AG09319 (cell line): ENCODE results near the gene EMID1.
A peak's percentile ranks its signal among the peaks of the same experiment; 100 is the strongest.

ENCODE experiments used
- DNase-seq: peaks from one replicate; pipeline ENCODE4 v3.0.0-alpha.2; 2010; ENCODE audit warnings: low read depth; ENCODE audit errors: extremely low read depth
- TF ChIP-seq, protein P1 (sequence below): IDR thresholded peaks from 2 replicates; pipeline ENCODE4 v1.5.1; 2011; ENCODE audit warnings: low read depth, mild to moderate bottlenecking, inconsistent platforms, low read length, moderate library complexity

EMID1 gene

DNA sequence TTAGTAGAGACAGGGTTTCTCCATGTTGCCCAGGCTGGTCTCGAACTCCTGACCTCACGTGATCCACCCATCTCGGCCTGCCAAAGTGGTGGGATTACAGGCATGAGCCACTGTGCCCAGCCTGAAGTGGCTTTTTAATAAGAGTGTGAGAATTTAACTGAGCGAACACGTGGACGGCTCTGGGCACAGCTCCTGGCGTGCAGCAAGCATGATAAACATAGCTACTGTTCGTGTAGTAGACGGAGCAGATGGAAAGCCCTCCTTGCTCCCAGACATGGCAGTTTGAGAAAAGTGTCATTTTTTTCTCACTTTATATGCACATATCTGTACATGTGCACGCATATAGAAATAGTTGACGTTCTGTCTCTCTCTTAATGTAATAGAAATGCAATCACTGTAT is 7.0 kb downstream of the EMID1 start:
- DNase-seq, result no peak
- TF ChIP-seq, protein P1, sequence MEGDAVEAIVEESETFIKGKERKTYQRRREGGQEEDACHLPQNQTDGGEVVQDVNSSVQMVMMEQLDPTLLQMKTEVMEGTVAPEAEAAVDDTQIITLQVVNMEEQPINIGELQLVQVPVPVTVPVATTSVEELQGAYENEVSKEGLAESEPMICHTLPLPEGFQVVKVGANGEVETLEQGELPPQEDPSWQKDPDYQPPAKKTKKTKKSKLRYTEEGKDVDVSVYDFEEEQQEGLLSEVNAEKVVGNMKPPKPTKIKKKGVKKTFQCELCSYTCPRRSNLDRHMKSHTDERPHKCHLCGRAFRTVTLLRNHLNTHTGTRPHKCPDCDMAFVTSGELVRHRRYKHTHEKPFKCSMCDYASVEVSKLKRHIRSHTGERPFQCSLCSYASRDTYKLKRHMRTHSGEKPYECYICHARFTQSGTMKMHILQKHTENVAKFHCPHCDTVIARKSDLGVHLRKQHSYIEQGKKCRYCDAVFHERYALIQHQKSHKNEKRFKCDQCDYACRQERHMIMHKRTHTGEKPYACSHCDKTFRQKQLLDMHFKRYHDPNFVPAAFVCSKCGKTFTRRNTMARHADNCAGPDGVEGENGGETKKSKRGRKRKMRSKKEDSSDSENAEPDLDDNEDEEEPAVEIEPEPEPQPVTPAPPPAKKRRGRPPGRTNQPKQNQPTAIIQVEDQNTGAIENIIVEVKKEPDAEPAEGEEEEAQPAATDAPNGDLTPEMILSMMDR, result no peak

DNA sequence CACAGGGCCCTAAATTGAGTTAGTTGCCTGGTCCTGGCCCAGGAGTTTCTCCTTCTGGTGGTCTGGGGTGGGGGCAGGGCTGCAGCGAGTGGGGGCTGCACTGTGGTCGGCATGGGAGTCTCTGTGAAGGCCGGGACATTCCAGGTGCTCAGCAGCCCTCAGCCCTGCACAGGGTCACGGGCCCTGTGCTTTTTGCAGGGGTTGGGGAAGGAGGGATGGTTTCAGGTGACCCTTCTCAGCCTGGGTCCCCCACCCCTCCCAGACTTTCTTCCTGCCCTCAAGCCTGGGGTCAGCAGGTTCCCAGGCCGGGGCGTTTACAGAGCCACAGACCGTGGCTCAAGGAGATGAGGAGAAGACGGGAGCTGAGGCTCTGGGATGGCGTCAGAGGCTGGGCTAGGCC is 7.8 kb downstream of the EMID1 start:
- TF ChIP-seq, protein P1, result no peak
- no peak for DNase-seq

DNA sequence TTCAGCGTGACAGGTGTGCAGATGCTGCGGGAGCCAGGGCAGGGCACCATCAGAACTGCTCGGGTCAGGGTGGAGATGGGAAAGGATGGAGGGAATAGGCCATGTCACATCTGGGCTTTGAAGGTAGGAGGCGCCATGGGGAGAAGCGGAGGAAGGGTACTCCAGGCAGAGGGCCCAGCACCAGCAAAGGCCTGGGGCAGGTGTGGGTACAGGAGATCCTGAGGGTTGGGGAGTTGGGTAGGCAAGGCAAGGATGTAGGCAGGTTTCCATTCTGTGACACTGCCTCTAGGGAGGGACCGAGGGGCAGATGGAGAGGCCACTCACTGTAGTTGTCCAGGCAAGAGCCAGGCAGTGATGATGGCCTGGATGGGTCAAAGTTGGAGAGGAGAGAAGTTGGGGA is 8.5 kb downstream of the EMID1 start:
- TF ChIP-seq, protein P1, result no peak
- DNase-seq, result no peak

- DNase-seq, result no peak
- TF ChIP-seq, protein P1, result no peak
Measured at GRCh38 chr22:29215012-29215860, 9.5 kb downstream of the EMID1 start.

GRCh38 chr22:29216011-29216872 is 10.5 kb downstream of the EMID1 start:
- TF ChIP-seq, protein P1, result no peak
- DNase-seq, result no peak

GRCh38 chr22:29216873-29217666 is 11.4 kb downstream of the EMID1 start:
- TF ChIP-seq, protein P1, result no peak
- peak; percentile 37 for DNase-seq
